PC-3 (cell line): ENCODE results near the gene TFDP2. TPM values are rescaled to one million over a fixed set of nuclear protein-coding genes. Genes with fewer than 3 reads are reported as not detected.

ENCODE experiments used
- ATAC-seq: fragments of 200-7000 bp; cut with Tn5 transposase; 2 replicates; pipeline ENCODE4 v1.9.1; 2020; ENCODE audit warnings: mild to moderate bottlenecking, moderate library complexity
- BruUV-seq: library from RNA; stranded (reverse); fragments of 400-500 nt; replicated peaks from 2 replicates; lab custom pipeline; 2021; lab: Mats Ljungman, UMichigan
- CTCF ChIA-PET: fragments of 300-600 bp; sonication (Branson Sonifier 250); formaldehyde crosslinking; loops from one replicate; lab custom pipeline; 2022; ENCODE audit warnings: antibody characterized with exemption; lab: Charles Lee
- POLR2A ChIA-PET: fragments of 300-600 bp; sonication (Branson Sonifier 250); formaldehyde crosslinking; loops from one replicate; lab custom pipeline; 2022; ENCODE audit warnings: antibody characterized with exemption; ENCODE audit not compliant: unreplicated experiment; lab: Charles Lee
- DNase-seq: peaks from one replicate; pipeline ENCODE4 v3.0.0-alpha.2; 2015
- H2AFZ ChIP-seq: fragments of 300-600 bp; sonication (generic); 2 replicates; pipeline ENCODE4 v1.6.0; 2016; ENCODE audit warnings: antibody characterized with exemption, low read length
- H3F3A ChIP-seq: fragments of 300-600 bp; sonication (generic); one replicate; pipeline ENCODE4 v1.6.0; 2017; ENCODE audit warnings: antibody characterized with exemption, low read length, control low read depth, mild to moderate bottlenecking; ENCODE audit not compliant: unreplicated experiment
- H3K27ac ChIP-seq: fragments of 300-600 bp; sonication (generic); 2 replicates; pipeline ENCODE4 v1.5.1; 2016; ENCODE audit warnings: mild to moderate bottlenecking, low read length
- H3K27me3 ChIP-seq: fragments of 300-600 bp; sonication (generic); 2 replicates; pipeline ENCODE4 v1.6.1; 2016; ENCODE audit warnings: low read length, mixed read lengths
- H3K36me3 ChIP-seq: fragments of 300-600 bp; sonication (generic); 2 replicates; pipeline ENCODE4 v1.6.1; 2016; ENCODE audit warnings: low read depth, mixed run types, low read length, mixed read lengths
- H3K4me1 ChIP-seq: fragments of 300-600 bp; sonication (generic); 2 replicates; pipeline ENCODE4 v1.5.1; 2016; ENCODE audit warnings: low read length; ENCODE audit not compliant: insufficient read depth
- H3K4me2 ChIP-seq: fragments of 300-600 bp; sonication (generic); 2 replicates; pipeline ENCODE4 v1.6.0; 2016; ENCODE audit warnings: low read length
- H3K4me3 ChIP-seq: fragments of 300-600 bp; sonication (generic); 2 replicates; pipeline ENCODE4 v1.5.1; 2016; ENCODE audit warnings: mild to moderate bottlenecking, low read length, mixed read lengths
- H3K79me2 ChIP-seq: fragments of 300-600 bp; sonication (generic); 2 replicates; pipeline ENCODE4 v1.6.1; 2017; ENCODE audit warnings: low read length, mixed read lengths
- H3K9ac ChIP-seq: fragments of 300-600 bp; sonication (generic); 2 replicates; pipeline ENCODE4 v1.6.0; 2016; ENCODE audit warnings: mild to moderate bottlenecking, low read length
- H3K9me2 ChIP-seq: fragments of 300-600 bp; sonication (generic); replicated peaks from 2 replicates; pipeline ENCODE4 v1.6.1; 2016; ENCODE audit warnings: mixed run types, low read length, mixed read lengths
- H3K9me3 ChIP-seq: fragments of 300-600 bp; sonication (generic); 2 replicates; pipeline ENCODE4 v1.6.1; 2016; ENCODE audit warnings: low read length, mixed read lengths
- H4K20me1 ChIP-seq: fragments of 300-600 bp; sonication (generic); 2 replicates; pipeline ENCODE4 v1.6.1; 2016; ENCODE audit warnings: low read length, mixed read lengths
- EZH2 ChIP-seq: fragments of 300-600 bp; sonication (generic); IDR thresholded peaks from one replicate; pipeline ENCODE4 v1.6.1; 2017; ENCODE audit warnings: antibody characterized with exemption, mild to moderate bottlenecking, low read length; ENCODE audit not compliant: unreplicated experiment
- EZH2phosphoT487 ChIP-seq: fragments of 300-600 bp; sonication (generic); IDR thresholded peaks from 2 replicates; pipeline ENCODE4 v1.6.1; 2018; ENCODE audit warnings: mild to moderate bottlenecking, antibody characterized with exemption, low read length, borderline replicate concordance
- intact Hi-C: fragments of 100-400 bp; cut with micrococcal nuclease; formaldehyde crosslinking; loops from 2 replicates; pipeline ENCODE4 v1.9.0; 2023
- total RNA-seq: library from RNA; depleted of rRNA; stranded (reverse); fragments of >200 nt; gene quantifications from 2 replicates; pipeline ENCODE4 v1.2.3, GENCODE V29; 2014
- TF ChIP-seq, protein P1 (sequence below): fragments of 300-600 bp; sonication (generic); conservative IDR thresholded peaks from 2 replicates; pipeline ENCODE4 v1.5.1; 2017; ENCODE audit warnings: antibody characterized with exemption, low read depth, mild to moderate bottlenecking, low read length

TFDP2 gene
- total RNA-seq, 1 experiment from 2014 or later = 37.9 TPM

DNA sequence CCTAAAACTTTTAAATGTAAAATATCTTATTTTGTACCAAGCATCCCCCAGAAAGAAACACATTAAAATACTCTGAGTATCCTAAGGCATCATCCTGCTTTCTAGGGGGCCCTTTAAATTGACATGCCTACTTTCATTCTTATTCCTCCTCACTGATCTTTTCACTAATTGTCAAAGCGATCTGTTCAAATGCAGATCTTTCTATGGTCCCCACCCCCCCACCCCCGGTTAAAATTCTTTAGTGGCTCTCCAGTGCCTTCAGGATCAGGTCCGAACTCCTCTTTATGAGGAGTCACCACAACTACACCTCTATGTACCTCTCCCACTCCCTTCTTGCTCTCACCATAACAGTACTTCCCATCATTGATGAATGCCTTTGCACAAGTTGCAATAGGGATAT is 19.2 kb upstream of the TFDP2 start:
- Histone ChIP-seq H3K9me2 (no peaks in the 10 kb centered on the region), H2AFZ (no peak overlapping the region), H3K9me3 (no peaks in the 10 kb centered on the region), H3K9ac (no peak overlapping the region), H3K27ac (no peak overlapping the region), H3K79me2 (no peaks in the 10 kb centered on the region), H3K36me3 (no peaks in the 10 kb centered on the region), H3K27me3 (no peaks in the 10 kb centered on the region), H3K4me1 (peaks cover 14% of the 10 kb centered on the region), H3K4me2 (no peak overlapping the region), H4K20me1 (no peaks in the 10 kb centered on the region), H3K4me3 (no peak overlapping the region), H3F3A (no peaks in the 10 kb centered on the region)
- TF ChIP-seq, protein P1, sequence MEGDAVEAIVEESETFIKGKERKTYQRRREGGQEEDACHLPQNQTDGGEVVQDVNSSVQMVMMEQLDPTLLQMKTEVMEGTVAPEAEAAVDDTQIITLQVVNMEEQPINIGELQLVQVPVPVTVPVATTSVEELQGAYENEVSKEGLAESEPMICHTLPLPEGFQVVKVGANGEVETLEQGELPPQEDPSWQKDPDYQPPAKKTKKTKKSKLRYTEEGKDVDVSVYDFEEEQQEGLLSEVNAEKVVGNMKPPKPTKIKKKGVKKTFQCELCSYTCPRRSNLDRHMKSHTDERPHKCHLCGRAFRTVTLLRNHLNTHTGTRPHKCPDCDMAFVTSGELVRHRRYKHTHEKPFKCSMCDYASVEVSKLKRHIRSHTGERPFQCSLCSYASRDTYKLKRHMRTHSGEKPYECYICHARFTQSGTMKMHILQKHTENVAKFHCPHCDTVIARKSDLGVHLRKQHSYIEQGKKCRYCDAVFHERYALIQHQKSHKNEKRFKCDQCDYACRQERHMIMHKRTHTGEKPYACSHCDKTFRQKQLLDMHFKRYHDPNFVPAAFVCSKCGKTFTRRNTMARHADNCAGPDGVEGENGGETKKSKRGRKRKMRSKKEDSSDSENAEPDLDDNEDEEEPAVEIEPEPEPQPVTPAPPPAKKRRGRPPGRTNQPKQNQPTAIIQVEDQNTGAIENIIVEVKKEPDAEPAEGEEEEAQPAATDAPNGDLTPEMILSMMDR = no peak
- CTCF ChIA-PET = no interaction called here
- no peak for ATAC-seq
- POLR2A ChIA-PET = no interaction called here
- no peak for DNase-seq
- BruUV-seq = no TSS peak
- intact Hi-C loops = loop anchor here (5.0 kb wide), 1 partner anchor 41 kb away; no protein-coding TSS in a partner anchor

GRCh38 chr3:142165194-142165593 is 15.8 kb upstream of the TFDP2 start:
- peak; percentile 80 for ATAC-seq
- TF ChIP-seq EZH2phosphoT487 (no peak), EZH2 (no peak)
- TF ChIP-seq, protein P1 = no peak

GRCh38 chr3:142159083-142159740 is 9.9 kb upstream of the TFDP2 start:
- Histone ChIP-seq H3K4me2 (no peak overlapping the region), H3F3A (no peaks in the 10 kb centered on the region), H3K79me2 (no peaks in the 10 kb centered on the region), H3K27ac (no peak overlapping the region), H3K4me3 (no peak overlapping the region), H3K36me3 (no peaks in the 10 kb centered on the region), H4K20me1 (no peaks in the 10 kb centered on the region), H3K9me2 (no peaks in the 10 kb centered on the region), H3K9me3 (no peaks in the 10 kb centered on the region), H3K27me3 (no peaks in the 10 kb centered on the region), H3K4me1 (no peaks in the 10 kb centered on the region), H3K9ac (no peak overlapping the region), H2AFZ (no peak overlapping the region)
- ChIA-PET POLR2A (no interaction called here), CTCF (interaction anchor here (0.6 kb wide), 1 partner anchor 584 kb away, joined by 4 read pairs; no protein-coding TSS in a partner anchor)
- ATAC-seq = no peak
- intact Hi-C loops = no loop called here
- no peak for DNase-seq
- BruUV-seq = no TSS peak
- no peak for TF ChIP-seq EZH2
- no peak for TF ChIP-seq EZH2phosphoT487
- TF ChIP-seq, protein P1 = no peak

More at GRCh38 chr3:142165194-142165593, 15.8 kb upstream of the TFDP2 start:
- peak; percentile 44 for DNase-seq
- Histone ChIP-seq H3K79me2 (no peaks in the 10 kb centered on the region), H3K9me2 (no peaks in the 10 kb centered on the region), H4K20me1 (no peaks in the 10 kb centered on the region), H3K9me3 (no peaks in the 10 kb centered on the region), H3F3A (no peaks in the 10 kb centered on the region), H3K27ac (no peak overlapping the region), H2AFZ (no peak overlapping the region), H3K4me1 (peaks cover 14% of the 10 kb centered on the region), H3K9ac (no peak overlapping the region), H3K36me3 (no peaks in the 10 kb centered on the region), H3K4me3 (no peak overlapping the region), H3K27me3 (no peaks in the 10 kb centered on the region), H3K4me2 (peak overlapping the region; percentile 7)
- ChIA-PET CTCF (interaction anchor here (0.7 to 1.0 kb wide), 2 partner anchors 15 to 604 kb away, joined by 3 to 4 read pairs; no protein-coding TSS in a partner anchor), POLR2A (no interaction called here)
- no TSS peak for BruUV-seq
- intact Hi-C loops = loop anchor here (5.0 kb wide), 1 partner anchor 38 kb away; no protein-coding TSS in a partner anchor
